Stimulated activated CD4-positive, alpha-beta T cell treated with anti-CD3 and anti-CD28 coated beads, Interleukin-2, amount 100 ng/mL, for 4 hours (primary cell): ENCODE data around the gene TTC28.

Experiments used
- DNase-seq: peaks from one replicate; pipeline ENCODE4 v3.0.0-alpha.2; 2020; ENCODE audit warnings: low read depth

Gene TTC28

DNA sequence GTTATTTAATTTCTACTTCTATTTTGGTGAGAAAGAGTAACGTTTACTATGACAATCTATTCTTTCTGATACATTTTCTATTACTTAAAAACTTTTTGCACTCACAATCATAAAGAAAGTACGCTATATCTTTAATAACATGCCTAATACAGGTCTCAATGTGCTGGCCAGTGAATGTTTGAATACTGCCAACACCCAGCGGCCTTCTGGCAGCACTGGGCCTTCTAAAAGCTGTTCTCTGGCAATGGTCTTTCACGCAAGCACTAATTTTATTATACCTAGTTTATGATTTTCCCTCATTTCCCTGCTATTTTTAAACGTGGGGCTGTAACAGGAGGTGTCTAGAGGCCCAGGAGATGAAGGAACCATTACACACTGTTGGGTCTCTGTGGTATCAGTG is 410.8 kb downstream of the TTC28 start:
- no peak for DNase-seq

GRCh38 chr22:28268171-28268570 is 411.5 kb downstream of the TTC28 start:
- DNase-seq = no peak

- DNase-seq = no peak
These were observed 419.0 kb downstream of the TTC28 start for GRCh38 chr22:28260619-28261018.

GRCh38 chr22:28259774-28260312 is 419.8 kb downstream of the TTC28 start:
- DNase-seq = no peak

DNA sequence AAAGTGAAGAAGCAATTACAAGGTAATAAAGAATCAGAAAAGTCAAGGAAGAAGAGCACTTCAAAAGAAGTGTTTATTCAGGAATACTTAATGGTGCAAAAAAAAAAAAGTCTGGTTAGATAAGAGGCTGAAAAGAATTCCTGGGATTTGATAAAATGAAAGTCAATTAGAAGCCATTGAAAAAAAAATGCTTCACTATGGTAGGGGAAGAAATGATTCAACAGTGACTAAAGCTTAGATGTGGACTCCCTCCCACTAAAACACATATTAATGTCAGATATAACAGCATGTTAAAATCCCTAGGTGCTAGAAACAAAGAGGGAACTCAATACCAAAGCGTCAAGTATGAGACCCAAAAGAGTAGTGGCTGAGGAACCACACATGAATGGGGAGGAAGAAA is 425.2 kb downstream of the TTC28 start:
- no peak for DNase-seq

GRCh38 chr22:28252539-28252938 is 427.1 kb downstream of the TTC28 start:
- DNase-seq = no peak

DNA sequence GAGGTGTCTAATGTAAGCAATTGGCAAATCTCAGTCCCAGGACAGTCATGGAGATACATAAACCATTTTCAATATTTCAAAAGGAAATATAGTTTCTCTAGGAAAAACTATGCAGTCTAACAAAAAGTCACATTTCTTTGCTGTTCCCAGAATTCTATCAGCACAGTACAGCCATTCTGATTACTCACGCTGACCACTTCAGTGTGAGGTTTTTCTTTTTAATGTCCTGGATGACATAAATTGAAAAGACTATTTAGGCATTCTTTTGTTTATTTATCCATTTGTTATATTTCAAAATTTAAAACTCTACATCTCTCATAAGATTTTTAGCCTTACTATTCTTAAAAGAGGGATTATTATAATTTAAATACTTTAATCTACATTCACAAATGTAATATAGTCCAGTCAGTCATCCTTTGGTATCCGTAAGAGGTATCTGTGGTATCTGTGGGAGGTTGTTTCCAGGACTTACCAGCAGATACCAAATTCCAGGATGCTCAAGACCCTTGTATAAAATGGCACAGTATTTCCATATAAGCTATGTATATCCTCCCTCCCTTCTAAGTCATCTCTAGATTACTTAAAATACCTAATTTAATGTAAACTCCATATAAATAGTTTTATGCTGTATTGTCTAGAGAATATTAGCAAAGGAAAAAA is 429.5 kb downstream of the TTC28 start:
- DNase-seq = no peak

DNA sequence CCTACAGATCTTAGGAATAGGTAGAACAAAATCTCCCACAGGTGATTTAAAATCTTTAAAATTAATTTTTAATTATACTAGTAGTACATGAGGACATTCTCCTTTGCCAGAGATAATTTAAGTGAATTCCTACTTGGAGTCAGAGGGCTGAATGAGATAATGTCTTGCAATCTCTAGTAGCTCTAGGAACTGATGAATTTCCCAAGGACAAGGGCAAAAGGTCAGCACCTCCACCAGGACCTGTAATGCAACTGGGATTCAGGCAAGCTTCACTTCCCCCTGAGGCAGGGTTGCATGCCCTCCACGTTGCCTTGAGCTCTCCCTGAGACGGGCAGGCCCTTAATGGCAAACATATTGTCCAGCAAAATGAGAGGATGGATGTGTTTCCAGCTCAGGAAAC is 430.2 kb downstream of the TTC28 start:
- DNase-seq = no peak

DNA sequence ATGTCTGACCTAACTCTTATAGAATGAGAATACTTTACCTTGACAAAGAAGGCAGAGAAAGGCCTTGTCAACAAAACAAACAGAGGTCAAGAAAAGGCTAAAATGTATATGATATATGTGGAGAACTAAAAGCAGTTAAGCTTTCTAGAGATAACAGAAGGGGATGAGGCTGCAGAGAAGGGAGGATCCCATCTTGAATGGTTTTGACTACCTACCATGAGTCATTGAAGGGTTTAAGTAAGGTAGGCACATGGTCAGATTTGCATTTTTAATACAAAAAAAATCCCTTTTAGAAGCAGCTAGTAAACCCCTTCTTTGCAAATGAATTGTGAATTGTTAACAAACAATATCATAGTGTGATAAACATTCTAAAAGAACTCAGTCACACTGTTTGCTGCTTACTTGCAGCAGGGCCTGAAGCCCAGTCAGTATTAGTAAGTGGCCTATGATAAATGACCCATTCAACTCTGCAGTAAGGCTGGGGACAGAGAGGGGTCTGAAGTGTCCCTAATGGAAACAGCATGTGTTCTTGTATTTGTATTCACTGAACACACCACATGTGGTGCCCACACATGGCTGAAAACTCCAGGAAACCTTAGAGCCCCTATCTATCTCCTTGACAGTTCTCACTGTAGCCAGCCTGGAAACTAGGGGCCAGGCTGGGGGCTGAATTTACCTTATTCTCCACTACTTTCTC is 431.8 kb downstream of the TTC28 start:
- no peak for DNase-seq

DNA sequence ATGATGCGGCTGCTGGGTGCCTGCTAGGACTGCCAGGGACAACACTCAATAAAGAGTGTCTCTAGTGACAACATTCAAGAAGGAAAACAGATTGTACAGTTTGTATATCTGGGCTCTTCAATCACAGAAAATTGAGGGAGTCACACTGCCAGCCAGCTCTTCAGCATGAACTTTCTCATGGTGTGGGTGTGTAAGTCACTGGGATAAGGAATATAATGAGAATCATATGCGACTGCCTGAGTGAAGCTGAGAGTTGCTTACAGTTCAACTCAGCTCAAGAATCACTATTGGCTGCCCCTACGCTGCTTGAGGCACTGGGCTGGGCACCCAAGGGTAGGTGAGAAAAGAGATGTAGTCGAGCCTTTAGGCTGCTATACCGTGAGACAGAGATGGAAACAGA is 432.5 kb downstream of the TTC28 start:
- no peak for DNase-seq

DNA sequence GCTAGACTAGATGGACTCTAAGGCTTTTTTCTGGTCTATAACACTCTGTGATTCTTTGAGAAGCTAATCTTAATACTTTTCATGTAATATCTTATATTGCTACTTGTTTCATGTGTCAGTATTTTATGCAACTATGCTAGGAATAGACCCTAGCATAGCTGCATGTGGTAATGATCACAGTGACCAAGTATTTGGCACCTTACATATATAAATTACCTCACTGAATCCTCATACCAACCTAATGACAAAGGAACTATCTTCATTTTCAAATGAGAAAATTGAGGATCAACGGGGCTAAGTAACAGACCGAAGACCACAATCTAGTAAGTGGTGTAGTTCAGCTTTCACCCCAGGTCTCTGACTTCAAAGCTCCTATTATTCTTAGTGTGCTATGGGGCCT is 433.2 kb downstream of the TTC28 start:
- DNase-seq = no peak

DNA sequence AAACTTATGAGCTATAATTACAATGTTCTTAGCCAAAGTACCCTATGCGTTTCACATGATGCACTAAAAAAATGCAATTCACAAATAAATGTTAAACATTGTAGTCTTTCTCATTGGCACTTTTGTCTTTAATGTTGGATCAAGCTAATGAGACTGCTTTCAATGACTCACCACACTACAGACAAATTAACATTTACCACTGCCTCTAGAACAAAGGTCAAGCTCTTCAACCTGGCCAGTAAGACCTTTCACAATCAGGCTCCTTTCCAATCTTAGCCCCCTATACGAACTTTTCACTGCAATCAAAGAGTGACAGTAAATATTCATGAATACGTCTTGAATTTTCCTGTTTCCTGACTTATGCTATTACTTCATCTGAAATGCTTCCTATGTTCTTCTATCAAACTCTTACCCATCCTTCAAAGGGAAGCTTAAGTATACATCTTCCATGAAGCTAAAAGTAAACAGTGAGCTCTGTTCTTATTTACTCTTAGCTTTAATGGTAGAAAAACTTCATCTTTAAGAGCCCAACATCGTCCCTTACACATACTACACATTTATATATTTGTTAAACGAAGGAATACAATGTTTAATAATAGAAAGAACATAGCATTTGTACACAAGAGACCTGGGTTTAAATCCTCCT is 433.9 kb downstream of the TTC28 start:
- DNase-seq = no peak

- DNase-seq = no peak
These were observed 434.9 kb downstream of the TTC28 start for GRCh38 chr22:28244757-28245156.

GRCh38 chr22:28243539-28243938 is 436.1 kb downstream of the TTC28 start:
- DNase-seq = no peak

DNA sequence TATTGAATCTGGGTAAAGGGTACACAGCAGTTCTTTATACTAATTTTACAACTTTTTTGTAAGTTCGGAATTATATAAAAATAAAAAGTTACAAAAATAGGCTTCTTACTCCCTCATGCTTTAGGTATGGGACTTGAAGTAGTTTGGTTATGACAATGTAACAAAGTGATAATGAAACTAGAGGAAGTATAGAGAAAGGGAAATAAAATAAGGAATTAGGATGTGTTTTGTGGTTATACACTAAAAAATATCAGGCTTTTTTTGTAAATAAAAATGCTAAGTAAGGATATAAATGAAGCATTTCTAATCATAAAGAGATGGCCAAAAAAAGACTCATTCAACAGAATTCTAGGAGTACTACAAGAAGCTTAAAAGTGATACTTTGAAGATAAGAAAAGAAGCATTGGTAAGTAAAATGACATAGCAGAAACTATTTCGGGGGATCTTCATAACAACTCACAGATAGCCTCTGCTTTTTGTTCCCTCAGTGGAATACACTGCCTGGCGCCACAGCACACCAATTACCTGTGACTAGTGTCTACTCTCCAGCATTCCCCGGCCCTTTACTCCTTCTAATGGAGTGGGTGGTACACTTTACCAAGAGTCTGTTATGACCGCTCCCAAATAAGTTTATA is 437.9 kb downstream of the TTC28 start:
- no peak for DNase-seq

GRCh38 chr22:28239941-28240340 is 439.7 kb downstream of the TTC28 start:
- DNase-seq = no peak

DNA sequence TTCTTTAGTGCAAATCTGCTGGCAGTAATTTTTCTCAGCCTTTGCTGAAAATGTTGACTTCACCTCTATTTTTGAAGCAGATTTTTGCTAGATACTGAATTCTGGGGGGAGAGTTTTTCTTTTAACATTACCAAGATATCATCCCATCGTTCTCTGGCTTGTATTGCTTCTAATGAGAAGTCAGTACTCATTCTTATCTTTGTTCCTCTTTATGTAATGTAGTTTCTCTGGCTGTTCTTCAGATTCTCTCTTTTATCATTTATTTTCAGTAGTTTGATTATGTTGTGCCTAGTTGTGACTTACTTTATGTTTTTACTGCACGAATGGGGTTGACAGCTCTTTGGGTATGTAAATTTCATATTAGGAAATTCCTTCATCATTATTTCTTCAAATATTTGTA is 441.9 kb downstream of the TTC28 start:
- DNase-seq = no peak

GRCh38 chr22:28237112-28237511 is 442.5 kb downstream of the TTC28 start:
- DNase-seq = no peak

DNA sequence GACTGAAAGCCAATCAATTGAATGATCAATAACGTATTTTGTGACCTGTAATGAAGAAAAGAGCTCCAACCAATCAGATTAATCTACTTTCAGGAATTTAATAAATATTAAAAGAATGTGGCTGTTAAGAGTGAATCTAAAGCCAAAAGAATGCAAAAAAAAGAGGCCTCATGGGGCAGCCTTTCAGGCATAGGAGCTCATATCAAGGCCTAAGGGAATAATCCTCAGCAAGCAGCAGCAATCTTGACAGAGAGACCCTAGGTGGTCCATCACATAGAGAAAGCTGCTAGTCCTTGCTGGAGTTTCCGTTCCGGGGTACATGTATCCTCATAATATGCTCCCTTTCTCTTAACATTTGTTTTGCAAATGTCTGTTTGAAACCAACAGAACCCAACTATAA is 447.4 kb downstream of the TTC28 start:
- no peak for DNase-seq

- no peak for DNase-seq
These were observed 448.2 kb downstream of the TTC28 start for GRCh38 chr22:28231441-28231840.

GRCh38 chr22:28230671-28231070 is 449.0 kb downstream of the TTC28 start:
- no peak for DNase-seq

DNA sequence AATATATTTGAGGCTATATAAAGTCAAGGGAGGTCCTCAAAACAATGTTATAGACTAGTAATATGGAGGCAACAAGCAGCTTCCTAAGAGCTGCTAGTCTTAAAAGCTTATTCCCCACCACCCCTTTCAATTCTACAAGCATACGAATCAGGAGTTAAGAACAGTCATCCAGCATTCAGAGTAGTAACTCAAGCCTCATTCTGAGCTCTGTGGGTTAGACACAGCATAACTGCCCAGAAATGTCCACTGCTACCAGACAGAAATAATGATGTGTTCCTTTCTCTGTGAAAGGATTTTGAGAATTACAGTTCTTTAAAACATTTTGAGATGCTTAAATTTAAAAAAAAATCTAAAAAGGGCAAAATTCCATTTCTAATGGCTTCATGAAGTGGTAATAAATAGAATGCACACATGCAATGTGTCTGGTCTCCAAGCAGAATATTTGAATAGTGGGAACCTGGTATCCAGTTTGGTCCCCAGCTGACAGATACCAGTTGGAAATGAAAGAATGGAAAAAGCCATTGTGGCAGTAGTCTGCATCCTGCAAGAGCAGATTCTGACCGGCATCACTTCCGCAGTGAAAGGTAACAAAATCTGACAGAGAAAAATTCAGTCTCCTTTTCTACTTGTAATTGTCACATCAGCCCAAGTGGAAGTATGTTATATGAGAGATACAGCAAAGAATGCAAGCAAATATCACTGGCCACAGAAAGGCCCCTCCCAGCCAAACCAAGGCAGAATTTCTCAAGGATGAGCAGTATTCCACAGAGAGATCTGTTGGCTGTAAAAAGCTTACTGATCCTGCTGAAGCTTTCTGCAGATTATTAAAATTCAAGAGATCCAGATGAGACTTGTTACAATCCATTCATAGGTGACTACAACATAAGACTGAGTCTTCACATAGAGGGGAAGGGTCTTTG is 449.8 kb downstream of the TTC28 start:
- DNase-seq = no peak
